Spinal cord (tissue), 10 donors: ENCODE measurements around the gene SEZ6. TPM values are rescaled to one million over a fixed set of nuclear protein-coding genes. Genes with fewer than 3 reads are reported as not detected.
A peak's percentile ranks its signal among the peaks of the same experiment; 100 is the strongest.

ENCODE experiments used
- DNase-seq, 6 donors: peaks; one replicate each; pipeline versions ENCODE4 v3.0.0 to v3.0.0-alpha.2; 2013 to 2015; ENCODE audit warnings: low spot score in 6 of 6, low read depth in 4 of 6
- H3K27ac ChIP-seq: one replicate; pipeline ENCODE4 v1.5.1; 2013; ENCODE audit warnings: low read depth, low read length, control low read depth
- H3K27me3 ChIP-seq: one replicate; pipeline ENCODE4 v1.6.1; 2013; ENCODE audit warnings: low read length; ENCODE audit not compliant: control insufficient read depth, insufficient read depth
- H3K36me3 ChIP-seq: one replicate; pipeline ENCODE4 v1.6.1; 2013; ENCODE audit warnings: low read length; ENCODE audit not compliant: control insufficient read depth, insufficient read depth
- H3K4me1 ChIP-seq: one replicate; pipeline ENCODE4 v1.6.1; 2013; ENCODE audit warnings: low read length; ENCODE audit not compliant: control insufficient read depth, insufficient read depth
- H3K4me3 ChIP-seq: one replicate; pipeline ENCODE4 v1.5.1; 2013; ENCODE audit warnings: low read depth, low read length, control low read depth
- H3K9me3 ChIP-seq: one replicate; pipeline ENCODE4 v1.6.1; 2013; ENCODE audit warnings: low read length; ENCODE audit not compliant: control insufficient read depth, insufficient read depth
- WGBS: methylation state at CpG from one replicate; pipeline ENCODE4 v1.1.5; 2013; ENCODE audit warnings: missing lambda C conversion rate; ENCODE audit not compliant: insufficient coverage; 5-methylcytosine and 5-hydroxymethylcytosine counted together
- polyA plus RNA-seq, 2 donors: library from polyadenylated mRNA; unstranded; fragments of 120-200 nt; gene quantifications; one replicate each; pipeline ENCODE4 v1.2.1, GENCODE V29; 2013; ENCODE audit not compliant: insufficient read length in 2 of 2
- total RNA-seq, 2 donors: library from RNA; depleted of rRNA in 1 of 2; stranded (reverse); fragments of 120-200 nt in 1 of 2; fragments of >200 nt in 1 of 2; gene quantifications; one replicate each; pipeline versions ENCODE4 v1.2.3 to v1.2.4, GENCODE V29; 2013 to 2014
- donor health status: healthy.

The SEZ6 gene
- total and polyA plus RNA-seq, 4 donors, result 17.1 to 91.6 (median 55.1) TPM

DNA sequence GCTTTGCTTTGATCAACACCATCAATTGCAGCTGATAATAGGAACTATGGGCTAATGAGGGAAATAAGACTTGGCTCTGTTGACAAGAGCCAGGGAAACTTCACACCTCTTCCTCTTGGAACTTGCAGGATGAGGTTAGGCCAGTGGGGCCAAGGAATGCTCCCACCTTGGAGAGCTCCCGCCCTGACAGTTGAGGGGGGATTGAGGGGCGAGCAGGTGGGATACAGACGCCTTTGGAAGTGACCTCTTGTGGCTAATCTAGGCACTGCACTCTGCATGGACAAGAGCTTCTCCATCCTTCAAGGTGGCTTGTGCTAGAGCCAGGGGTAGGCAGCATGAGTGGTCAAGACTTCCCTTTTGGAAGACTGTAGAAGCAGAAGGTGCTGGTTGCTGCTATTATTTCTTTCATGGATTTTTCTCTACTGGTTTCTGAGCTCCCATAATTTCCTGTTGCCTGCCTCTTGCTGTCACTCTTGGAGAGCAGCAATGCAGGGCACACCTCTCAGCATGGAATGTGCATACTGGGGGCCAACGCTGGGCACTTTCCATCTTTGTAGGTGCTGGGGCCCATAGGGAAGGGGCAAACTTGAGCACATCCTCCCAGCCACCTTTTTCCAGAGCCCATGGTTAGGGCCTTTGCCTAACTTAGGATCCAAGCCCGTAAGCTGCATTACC is 52.3 kb downstream of the SEZ6 start:
- 20% methylated on average over 4 of the region's 5 CpGs for WGBS
- peaks cover 33% of the 10 kb centered on the region for H3K4me1 ChIP-seq
- peak in 2 of 6 donors; percentile 84 to 91 for DNase-seq
- no peak overlapping the region for H3K4me3 ChIP-seq
- no peaks in the 10 kb centered on the region for H3K9me3 ChIP-seq
- no peaks in the 10 kb centered on the region for H3K27me3 ChIP-seq
- peak overlapping the region; percentile 100 for H3K27ac ChIP-seq
- H3K36me3 ChIP-seq, result peaks cover 43% of the 10 kb centered on the region

GRCh38 chr17:28951991-28952975 is 53.5 kb downstream of the SEZ6 start:
- under 1% methylated on average over 26 of the region's 36 CpGs for WGBS
- DNase-seq, result peak; percentile 99 to 100 (median 100)
- Histone ChIP-seq H3K4me1 (peaks cover 35% of the 10 kb centered on the region), H3K36me3 (peaks cover 34% of the 10 kb centered on the region), H3K27ac (peak overlapping the region; percentile 100), H3K4me3 (peak overlapping the region; percentile 89), H3K27me3 (no peaks in the 10 kb centered on the region), H3K9me3 (no peaks in the 10 kb centered on the region)

DNA sequence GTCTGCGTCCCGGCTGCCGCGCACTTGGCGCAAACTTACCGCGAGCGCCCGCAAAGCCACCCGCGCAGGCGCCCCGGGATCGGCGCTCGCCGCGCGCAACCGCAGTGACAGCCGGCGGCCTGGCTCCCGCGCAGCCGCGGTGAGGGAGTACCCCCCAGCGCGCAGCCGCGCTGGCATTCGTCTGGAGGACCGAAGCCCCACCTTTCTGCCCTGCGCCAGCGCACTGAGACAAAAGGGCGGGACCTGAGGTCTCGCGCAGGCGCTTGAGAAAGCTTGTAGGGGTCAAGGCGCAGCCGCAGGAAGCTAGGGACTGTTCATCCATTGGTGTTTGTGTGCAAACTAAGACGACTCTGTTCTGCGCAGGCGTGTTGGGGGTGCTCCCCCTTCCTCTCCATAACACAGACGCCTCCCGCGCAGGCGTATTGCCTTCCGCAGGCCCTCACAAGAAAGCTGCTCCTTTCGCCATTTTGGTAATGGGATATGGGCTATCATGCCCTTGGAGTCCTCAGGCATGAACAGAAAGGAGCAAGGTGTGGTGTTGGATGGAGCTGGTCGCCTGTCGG is 54.3 kb downstream of the SEZ6 start, which contains the start of gene PHF12:
TSS of gene PHF12 (minus strand) at position 91 of the 563 bp plus-strand sequence. CDS start 558 bp downstream, outside the sequence.
- Histone ChIP-seq H3K9me3 (no peaks in the 10 kb centered on the region), H3K4me3 (peak within 1 kb of the TSS; percentile 91), H3K27ac (peak within 1 kb of the TSS; percentile 100), H3K4me1 (peaks cover 43% of the 10 kb centered on the region), H3K36me3 (peaks cover 26% of the 10 kb centered on the region), H3K27me3 (no peaks in the 10 kb centered on the region)
- under 1% methylated on average over 46 of the region's 51 CpGs for WGBS
- peak; percentile 99 to 100 (median 100) for DNase-seq

GRCh38 chr17:28950752-28951427 is 54.9 kb downstream of the SEZ6 start:
- H3K4me1 ChIP-seq, result peaks cover 46% of the 10 kb centered on the region
- H3K4me3 ChIP-seq, result peak overlapping the region; percentile 91
- H3K9me3 ChIP-seq, result no peaks in the 10 kb centered on the region
- H3K36me3 ChIP-seq, result peaks cover 21% of the 10 kb centered on the region
- WGBS, result under 1% methylated on average over 22 of the region's 51 CpGs
- no peak for DNase-seq
- no peaks in the 10 kb centered on the region for H3K27me3 ChIP-seq
- peak overlapping the region; percentile 97 for H3K27ac ChIP-seq

- peak overlapping the region; percentile 97 for H3K27ac ChIP-seq
- H3K9me3 ChIP-seq, result no peaks in the 10 kb centered on the region
- peak overlapping the region; percentile 91 for H3K4me3 ChIP-seq
- peaks cover 15% of the 10 kb centered on the region for H3K36me3 ChIP-seq
- peaks cover 51% of the 10 kb centered on the region for H3K4me1 ChIP-seq
- peak in 2 of 6 donors; percentile 81 to 85 for DNase-seq
- under 1% methylated on average over 37 of the region's 43 CpGs for WGBS
- no peaks in the 10 kb centered on the region for H3K27me3 ChIP-seq
These were observed 55.6 kb downstream of the SEZ6 start for GRCh38 chr17:28950017-28950751.

DNA sequence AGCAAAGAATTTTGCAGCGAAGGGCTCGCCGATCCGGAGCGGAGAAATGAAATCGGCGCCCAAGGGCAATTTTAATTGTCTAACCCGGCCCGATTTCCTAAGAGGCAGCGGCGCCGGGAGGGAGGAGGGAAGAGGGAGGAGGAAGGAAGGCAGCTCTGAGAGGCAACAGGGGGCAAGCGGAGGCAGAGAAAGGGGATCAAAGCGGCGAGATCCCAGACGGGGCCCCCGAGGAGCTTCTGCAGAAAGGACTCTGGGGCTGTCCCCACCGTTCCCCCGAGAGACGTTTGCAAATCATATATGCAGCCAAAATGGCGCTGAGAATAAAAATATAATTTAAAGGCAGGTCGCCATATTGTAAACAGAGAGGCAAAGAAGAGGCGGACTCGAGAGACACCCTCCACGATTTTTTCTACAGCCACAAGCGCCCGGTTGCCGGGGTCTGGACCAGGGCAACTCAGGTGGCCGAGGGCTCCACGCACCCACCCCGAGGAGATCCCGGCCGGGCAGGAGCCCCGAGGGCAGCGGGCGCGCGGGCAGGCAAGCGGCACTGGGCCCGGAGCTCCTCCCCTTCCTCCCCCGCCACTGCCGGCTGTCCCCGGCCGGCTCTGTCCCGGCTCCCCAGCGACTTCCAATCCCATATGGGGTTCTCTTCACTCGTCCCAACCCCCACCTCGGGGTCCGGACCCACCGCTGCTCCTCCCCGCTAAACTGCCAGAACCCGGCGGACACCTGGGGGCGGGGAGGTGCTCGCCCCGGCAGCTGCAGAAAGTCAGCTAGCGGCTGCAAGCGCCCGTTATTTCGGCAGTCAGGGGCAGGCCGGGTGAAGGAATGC is 56.4 kb downstream of the SEZ6 start:
- Histone ChIP-seq H3K27me3 (no peaks in the 10 kb centered on the region), H3K36me3 (peaks cover 12% of the 10 kb centered on the region), H3K9me3 (no peaks in the 10 kb centered on the region), H3K4me3 (peak overlapping the region; percentile 91), H3K4me1 (peaks cover 56% of the 10 kb centered on the region), H3K27ac (peak overlapping the region; percentile 97)
- WGBS, result 0% methylated on average over 61 of the region's 61 CpGs
- peak in 2 of 6 donors; percentile 86 to 87 for DNase-seq

GRCh38 chr17:28948873-28949184 is 57.0 kb downstream of the SEZ6 start:
- Histone ChIP-seq H3K4me3 (peak overlapping the region; percentile 91), H3K27ac (peak overlapping the region; percentile 97), H3K4me1 (peaks cover 54% of the 10 kb centered on the region), H3K27me3 (no peaks in the 10 kb centered on the region), H3K36me3 (peaks cover 10% of the 10 kb centered on the region), H3K9me3 (no peaks in the 10 kb centered on the region)
- WGBS, result 0% methylated on average over 10 of the region's 15 CpGs
- DNase-seq, result no peak

- peak overlapping the region; percentile 97 for H3K27ac ChIP-seq
- WGBS, result no CpG with 5 or more reads among the region's 4 CpGs
These were observed 57.5 kb downstream of the SEZ6 start for GRCh38 chr17:28948342-28948741.

More at GRCh38 chr17:28948342-28948741, 57.5 kb downstream of the SEZ6 start:
- Histone ChIP-seq H3K4me1 (peaks cover 49% of the 10 kb centered on the region), H3K27me3 (no peaks in the 10 kb centered on the region), H3K4me3 (peak overlapping the region; percentile 91), H3K36me3 (peaks cover 11% of the 10 kb centered on the region), H3K9me3 (no peaks in the 10 kb centered on the region)
- no peak for DNase-seq
